ENCODE results near the gene SYNPO. TPM values are rescaled to one million over a fixed set of nuclear protein-coding genes. Genes with fewer than 3 reads are reported as not detected.

SYNPO gene
- total and polyA plus RNA-seq, 2 donors = 6.8 to 47.2 TPM

DNA sequence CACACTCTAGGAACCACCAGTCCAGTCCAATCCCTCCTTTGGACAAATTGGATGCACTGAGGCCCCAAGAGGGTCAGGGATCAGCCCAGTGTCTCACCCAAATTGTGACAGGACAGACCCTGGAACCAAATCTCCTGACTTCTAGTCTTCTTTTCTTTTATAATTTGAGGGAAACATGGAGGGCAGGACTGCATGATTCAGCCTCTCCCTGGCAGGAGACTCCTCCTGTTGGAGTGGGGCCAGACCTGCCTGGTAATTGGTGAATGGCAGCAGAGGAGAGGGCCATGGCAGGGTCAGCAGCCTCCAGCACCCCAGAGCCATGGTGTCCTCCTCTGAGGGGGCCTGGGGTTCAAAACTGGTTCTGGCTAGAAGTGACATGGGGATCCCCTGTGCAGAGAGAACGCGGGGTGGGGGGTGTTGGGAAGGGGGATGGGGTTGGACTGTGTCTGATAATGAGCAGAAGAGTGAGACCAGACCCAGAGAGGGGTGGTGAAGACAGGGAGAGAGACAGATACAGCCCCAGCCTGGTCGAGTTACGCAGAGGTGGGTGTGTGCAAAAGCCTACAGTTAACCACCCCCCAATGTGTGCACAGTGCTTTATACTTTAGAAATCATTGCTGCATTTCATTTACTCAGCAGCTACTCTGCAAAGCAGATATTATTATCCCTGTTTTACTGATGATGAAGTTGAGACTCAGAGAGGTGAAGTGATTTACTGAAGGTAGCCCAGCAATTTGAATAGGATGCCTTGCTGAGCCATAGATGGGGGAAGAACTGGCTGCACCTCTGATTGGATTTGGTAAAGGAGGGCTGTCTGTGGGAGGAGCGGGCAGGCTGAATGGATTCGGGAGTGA, 3.8 kb upstream of the SYNPO start:
- DNase-seq (ENCODE audit: extremely low spot score) = no peak
- WGBS = 67% methylated on average over 6 of the region's 6 CpGs
- H3K36me3 ChIP-seq (ENCODE audit: insufficient read depth) = no peaks in the 10 kb centered on the region
- H3K4me3 ChIP-seq (ENCODE audit: low read depth, low read length) = no peak overlapping the region
- peaks cover 5% of the 10 kb centered on the region for H3K4me1 ChIP-seq (ENCODE audit: insufficient read depth)
- H3K27ac ChIP-seq (ENCODE audit: low read depth) = peak overlapping the region; percentile 27

DNA sequence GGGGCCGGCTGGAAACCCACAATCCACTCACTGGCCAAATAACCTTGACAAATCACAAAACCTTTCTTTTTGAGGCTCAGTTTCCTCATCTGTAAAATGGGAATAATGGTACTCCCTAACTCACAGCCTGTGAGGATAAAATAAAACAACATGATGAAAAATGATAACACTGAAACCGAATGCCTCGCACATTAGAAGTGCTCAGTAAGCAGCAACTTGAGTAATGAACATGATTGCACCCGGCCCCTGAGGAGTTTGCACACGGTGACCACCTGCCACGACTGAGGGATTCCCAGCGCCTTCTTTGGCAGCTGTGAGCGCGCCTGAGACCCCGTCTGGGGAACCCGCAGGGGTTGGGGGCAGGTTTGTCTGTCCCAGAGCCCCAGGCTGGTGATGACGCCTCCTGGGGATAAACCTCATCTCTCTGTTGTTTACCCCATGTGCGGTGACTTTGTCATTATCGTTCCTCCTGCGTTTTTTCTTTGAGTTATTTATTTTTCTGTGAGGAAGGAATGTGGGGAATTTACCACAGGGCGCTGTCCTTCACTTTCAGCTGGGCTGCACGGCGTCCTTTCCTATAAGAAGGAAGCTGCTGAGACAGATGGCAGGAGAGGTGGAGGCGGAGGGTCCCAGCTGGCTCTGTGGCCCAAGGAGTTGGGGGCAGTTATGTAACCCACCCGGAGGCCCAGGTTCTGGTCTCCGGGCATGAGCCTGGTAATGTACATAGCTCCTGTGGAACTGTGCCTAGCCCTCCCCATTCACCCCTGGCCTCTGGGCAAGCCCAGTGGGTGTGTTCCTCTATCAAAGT, 3.0 kb upstream of the SYNPO start:
- Histone ChIP-seq H3K4me3 (ENCODE audit: low read depth, low read length) (no peak overlapping the region), H3K27ac (ENCODE audit: low read depth) (peak overlapping the region; percentile 35), H3K36me3 (ENCODE audit: insufficient read depth) (no peaks in the 10 kb centered on the region), H3K4me1 (ENCODE audit: insufficient read depth) (peaks cover 5% of the 10 kb centered on the region)
- 44% methylated on average over 21 of the region's 21 CpGs for WGBS
- no peak for DNase-seq (ENCODE audit: extremely low spot score)

DNA sequence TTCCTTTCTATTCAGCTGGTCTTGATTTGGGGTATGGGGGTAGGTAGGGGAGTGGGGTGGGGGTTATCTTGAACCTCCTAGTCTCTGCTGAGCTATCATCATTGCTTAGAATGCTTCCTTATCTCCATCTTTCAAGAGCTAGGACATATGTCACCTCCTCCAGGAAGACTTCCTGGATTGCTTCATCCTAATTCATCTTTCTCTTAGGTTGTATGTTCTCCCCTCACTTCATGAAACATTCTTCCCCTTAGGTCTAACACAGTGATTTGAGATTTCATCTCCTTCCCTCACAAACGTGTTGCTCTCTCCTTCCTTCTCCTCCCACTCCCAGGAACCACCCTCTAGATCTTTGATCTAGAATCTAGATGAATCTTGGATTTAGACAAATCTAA, 2.4 kb upstream of the SYNPO start:
- WGBS = 62% methylated on average over 1 of the region's 1 CpG
- peaks cover 5% of the 10 kb centered on the region for H3K4me1 ChIP-seq (ENCODE audit: insufficient read depth)
- no peak overlapping the region for H3K27ac ChIP-seq (ENCODE audit: low read depth)
- DNase-seq (ENCODE audit: extremely low spot score) = no peak
- no peak overlapping the region for H3K4me3 ChIP-seq (ENCODE audit: low read depth, low read length)
- no peaks in the 10 kb centered on the region for H3K36me3 ChIP-seq (ENCODE audit: insufficient read depth)

- Histone ChIP-seq H3K4me1 (ENCODE audit: insufficient read depth) (peaks cover 5% of the 10 kb centered on the region), H3K27ac (ENCODE audit: low read depth) (no peak overlapping the region), H3K4me3 (ENCODE audit: low read depth, low read length) (no peak overlapping the region), H3K36me3 (ENCODE audit: insufficient read depth) (no peaks in the 10 kb centered on the region)
- no peak for DNase-seq (ENCODE audit: extremely low spot score)
- WGBS = 79% methylated on average over 6 of the region's 6 CpGs
Measured at GRCh38 chr5:150638488-150639376, 1.7 kb upstream of the SYNPO start.

DNA sequence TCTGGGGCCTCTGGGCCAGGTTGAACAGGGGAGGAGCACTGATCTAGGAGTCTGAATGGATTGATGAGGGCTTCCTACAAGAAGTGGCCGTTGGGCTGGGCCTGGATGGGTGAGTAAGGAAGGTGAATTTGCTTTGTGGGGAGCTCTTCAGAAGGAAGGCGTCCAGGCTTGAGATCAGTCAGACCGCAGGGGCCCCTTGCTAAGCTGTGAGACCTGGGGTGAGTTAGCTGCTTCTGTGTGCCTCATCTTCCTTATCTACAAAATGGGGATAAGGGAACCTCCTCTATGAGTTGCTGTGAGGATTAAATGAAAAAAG, 1.1 kb upstream of the SYNPO start:
- 80% methylated on average over 3 of the region's 3 CpGs for WGBS
- Histone ChIP-seq H3K27ac (ENCODE audit: low read depth) (peak overlapping the region; percentile 44), H3K36me3 (ENCODE audit: insufficient read depth) (no peaks in the 10 kb centered on the region), H3K4me3 (ENCODE audit: low read depth, low read length) (no peak overlapping the region), H3K4me1 (ENCODE audit: insufficient read depth) (peaks cover 5% of the 10 kb centered on the region)
- DNase-seq (ENCODE audit: extremely low spot score) = no peak

DNA sequence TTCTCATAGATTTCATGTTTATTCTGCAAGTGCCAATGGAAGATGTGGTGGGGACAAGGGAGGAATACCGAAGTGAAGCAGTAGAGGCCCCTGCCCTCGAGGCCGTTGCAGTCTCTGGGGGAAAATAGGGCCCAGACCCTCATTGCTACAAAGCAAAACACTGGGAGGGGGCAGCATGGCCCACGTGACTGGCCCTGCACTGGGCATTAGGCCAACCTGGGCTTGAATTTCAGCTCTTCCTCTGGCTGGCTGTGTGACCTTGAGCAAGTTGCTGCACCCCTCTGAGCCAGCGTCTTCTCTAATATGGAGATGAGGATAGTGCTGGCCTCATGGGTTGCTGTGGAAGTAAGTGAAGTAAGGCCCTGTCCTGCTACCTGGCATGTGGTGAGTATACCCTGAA, 709 bp upstream of the SYNPO start:
- DNase-seq (ENCODE audit: extremely low spot score) = no peak
- H3K36me3 ChIP-seq (ENCODE audit: insufficient read depth) = no peaks in the 10 kb centered on the region
- peak overlapping the region; percentile 44 for H3K27ac ChIP-seq (ENCODE audit: low read depth)
- H3K4me1 ChIP-seq (ENCODE audit: insufficient read depth) = peaks cover 5% of the 10 kb centered on the region
- 47% methylated on average over 5 of the region's 5 CpGs for WGBS
- H3K4me3 ChIP-seq (ENCODE audit: low read depth, low read length) = no peak overlapping the region

DNA sequence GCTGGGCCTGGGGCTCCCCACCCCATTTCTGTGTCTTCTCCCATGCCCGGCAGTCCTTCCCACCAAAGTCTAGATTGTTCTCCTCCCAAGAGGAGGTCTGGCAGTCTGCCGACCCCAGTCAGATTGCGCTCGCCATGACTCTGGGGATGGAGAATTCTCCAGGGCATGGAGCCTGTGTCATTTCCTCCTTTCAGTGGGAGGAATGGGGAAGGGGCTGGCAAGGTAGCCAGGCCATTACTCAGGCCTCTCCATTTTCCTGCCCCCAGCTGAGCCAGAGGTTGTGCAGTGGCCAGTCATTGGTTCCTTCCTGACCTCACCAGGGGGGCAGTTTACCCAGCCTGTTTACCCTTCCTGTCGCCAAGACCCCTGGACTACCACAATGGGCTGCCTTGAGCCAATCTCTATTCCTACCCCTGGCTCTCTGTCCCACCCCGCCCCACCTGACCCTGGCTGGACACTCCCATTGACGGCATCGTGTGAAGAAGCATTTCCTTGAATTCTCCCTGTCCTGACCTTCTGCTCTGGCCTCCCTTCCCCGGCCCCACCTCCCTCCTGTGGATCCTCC, 628 bp downstream of the SYNPO start:
- no peak overlapping the region for H3K4me3 ChIP-seq (ENCODE audit: low read depth, low read length)
- whole genome bisulfite sequencing = 51% methylated on average over 9 of the region's 9 CpGs
- H3K36me3 ChIP-seq (ENCODE audit: insufficient read depth) = no peaks in the 10 kb centered on the region
- DNase-seq (ENCODE audit: extremely low spot score) = no peak
- H3K4me1 ChIP-seq (ENCODE audit: insufficient read depth) = peaks cover 5% of the 10 kb centered on the region
- H3K27ac ChIP-seq (ENCODE audit: low read depth) = peak overlapping the region; percentile 87

DNA sequence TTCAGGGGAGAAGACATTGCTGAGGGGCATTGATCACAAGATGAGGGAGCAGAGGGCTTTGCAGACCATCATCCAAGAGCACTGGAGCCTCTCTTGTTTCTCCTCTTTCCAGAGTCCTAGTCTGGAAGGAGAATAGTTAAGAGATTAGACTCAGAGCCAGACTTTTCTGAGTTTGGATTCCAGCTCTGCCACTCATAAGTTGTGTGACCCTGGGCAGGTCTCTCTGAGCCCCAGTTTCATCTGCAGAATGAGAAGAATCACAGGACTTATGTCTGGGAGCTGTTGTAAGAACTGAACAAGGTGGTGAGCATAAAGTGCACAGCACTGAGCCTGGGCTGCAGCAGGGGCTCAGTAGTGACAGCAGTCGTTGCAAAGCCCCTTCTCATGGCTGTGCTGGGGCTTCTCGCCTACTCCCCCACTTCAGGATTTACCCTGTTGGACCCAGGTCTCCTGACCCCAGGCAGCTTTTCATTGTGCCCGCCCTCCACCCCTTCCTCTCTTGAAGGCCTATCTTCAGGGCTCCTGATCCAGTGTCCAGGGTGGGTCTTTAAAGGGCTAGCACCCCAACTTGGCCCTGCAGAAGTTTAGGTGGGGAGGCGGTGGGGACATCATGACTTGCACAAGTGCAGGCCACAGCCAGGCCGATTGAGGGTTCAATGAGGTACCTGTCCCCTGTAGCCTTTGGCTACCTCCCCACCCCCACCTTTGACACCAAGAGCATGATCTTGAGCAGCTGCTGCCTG, 1.5 kb downstream of the SYNPO start:
- no peak for DNase-seq (ENCODE audit: extremely low spot score)
- 69% methylated on average over 5 of the region's 5 CpGs for WGBS
- no peaks in the 10 kb centered on the region for H3K36me3 ChIP-seq (ENCODE audit: insufficient read depth)
- peaks cover 5% of the 10 kb centered on the region for H3K4me1 ChIP-seq (ENCODE audit: insufficient read depth)
- H3K27ac ChIP-seq (ENCODE audit: low read depth) = peak overlapping the region; percentile 87
- no peak overlapping the region for H3K4me3 ChIP-seq (ENCODE audit: low read depth, low read length)

DNA sequence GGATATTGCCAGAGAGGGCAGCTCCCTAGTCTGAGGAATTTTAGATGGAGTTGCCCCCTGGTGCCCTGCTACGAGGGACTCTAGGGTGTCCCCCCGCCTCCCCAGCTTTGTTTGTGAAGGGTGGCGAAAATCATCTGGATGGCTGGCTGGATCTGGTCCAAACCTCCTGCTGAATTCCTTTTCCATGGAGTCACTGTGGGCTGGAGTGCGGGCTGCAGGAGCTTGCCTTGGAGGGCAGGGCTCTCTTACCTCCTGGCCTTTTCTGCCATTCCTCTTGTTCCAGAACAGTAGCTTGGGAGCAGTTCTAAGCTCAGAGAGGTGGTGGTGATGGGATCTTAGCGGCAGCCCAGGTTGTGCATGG, 2.1 kb downstream of the SYNPO start:
- Histone ChIP-seq H3K27ac (ENCODE audit: low read depth) (peak overlapping the region; percentile 80), H3K4me1 (ENCODE audit: insufficient read depth) (peaks cover 5% of the 10 kb centered on the region), H3K4me3 (ENCODE audit: low read depth, low read length) (no peak overlapping the region), H3K36me3 (ENCODE audit: insufficient read depth) (no peaks in the 10 kb centered on the region)
- WGBS = 21% methylated on average over 5 of the region's 5 CpGs
- DNase-seq (ENCODE audit: extremely low spot score) = no peak

DNA sequence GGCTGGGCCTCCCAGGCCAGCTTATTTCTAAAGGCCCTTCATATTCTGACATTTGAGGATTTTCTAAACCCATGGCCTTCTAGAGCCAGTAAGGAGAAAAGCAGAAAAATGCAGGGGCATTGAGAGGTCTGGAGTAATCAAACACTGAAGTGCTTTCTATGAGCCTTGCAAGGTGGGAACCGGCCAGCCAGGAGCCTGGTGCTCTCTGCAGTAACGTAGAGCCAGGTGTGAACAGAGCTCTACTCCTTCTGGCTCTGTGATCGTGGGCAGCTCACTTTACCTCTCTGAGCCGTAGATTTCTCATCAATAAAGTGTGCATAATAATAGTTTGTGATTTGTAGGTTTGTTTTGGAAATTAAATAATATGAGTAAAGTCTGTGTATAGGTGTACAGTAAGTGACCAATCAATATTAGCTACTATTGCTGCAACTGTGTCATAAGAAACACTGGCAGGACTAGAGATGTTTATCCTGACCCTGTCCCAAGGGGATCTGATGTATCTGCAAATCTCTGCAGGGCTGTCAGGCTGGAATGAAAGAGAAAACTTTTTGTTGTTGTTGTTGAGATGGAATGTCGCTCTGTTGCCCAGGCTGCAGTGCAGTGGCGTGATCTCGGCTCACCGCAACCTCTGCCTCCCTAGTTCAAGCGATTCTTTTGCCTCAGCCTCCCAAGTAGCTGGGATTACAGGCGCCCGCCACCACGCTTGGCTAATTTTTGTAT, 2.7 kb downstream of the SYNPO start:
- DNase-seq (ENCODE audit: extremely low spot score) = no peak
- Histone ChIP-seq H3K4me1 (ENCODE audit: insufficient read depth) (peaks cover 5% of the 10 kb centered on the region), H3K27ac (ENCODE audit: low read depth) (peak overlapping the region; percentile 11), H3K4me3 (ENCODE audit: low read depth, low read length) (no peak overlapping the region), H3K36me3 (ENCODE audit: insufficient read depth) (no peaks in the 10 kb centered on the region)
- WGBS = 86% methylated on average over 12 of the region's 12 CpGs

DNA sequence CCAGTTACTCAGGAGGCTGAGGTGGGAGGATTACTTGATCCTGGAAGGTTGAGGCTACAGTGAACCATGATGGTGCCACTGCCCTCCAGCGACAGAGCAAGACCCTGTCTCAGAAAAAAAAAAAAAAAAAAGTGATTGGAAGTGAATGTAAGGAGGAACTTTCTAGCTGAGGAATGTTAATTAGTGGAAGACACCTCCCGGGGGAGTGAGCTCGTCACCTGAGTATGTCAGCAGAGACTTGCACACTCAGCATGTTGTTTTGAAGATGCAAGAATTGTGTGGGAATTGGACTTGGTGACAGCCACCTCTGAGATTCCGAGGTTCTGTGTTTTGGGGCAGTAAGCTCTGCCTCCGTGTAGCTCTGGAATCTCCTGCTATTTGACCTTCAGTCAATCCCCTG, 3.6 kb downstream of the SYNPO start:
- Histone ChIP-seq H3K4me1 (ENCODE audit: insufficient read depth) (peaks cover 5% of the 10 kb centered on the region), H3K36me3 (ENCODE audit: insufficient read depth) (no peaks in the 10 kb centered on the region), H3K27ac (ENCODE audit: low read depth) (no peak overlapping the region), H3K4me3 (ENCODE audit: low read depth, low read length) (no peak overlapping the region)
- no peak for DNase-seq (ENCODE audit: extremely low spot score)
- 85% methylated on average over 5 of the region's 5 CpGs for WGBS

- no peak for DNase-seq (ENCODE audit: extremely low spot score)
- WGBS = 54% methylated on average over 2 of the region's 2 CpGs
- Histone ChIP-seq H3K4me3 (ENCODE audit: low read depth, low read length) (no peak overlapping the region), H3K36me3 (ENCODE audit: insufficient read depth) (no peaks in the 10 kb centered on the region), H3K27ac (ENCODE audit: low read depth) (no peak overlapping the region), H3K4me1 (ENCODE audit: insufficient read depth) (peaks cover 5% of the 10 kb centered on the region)
Measured at GRCh38 chr5:150644514-150644913, 4.1 kb downstream of the SYNPO start.

All from urinary bladder (tissue), 4 donors.